HG03103 (cell line): ENCODE measurements around the gene FAF1.
"Not testable (repeated sequence)": the region's sequence is repeated elsewhere in the genome, so short reads cannot be mapped to it uniquely, and the experiment has no call there.

Experiments
- ATAC-seq: cut with Tn5 transposase; IDR thresholded peaks from one replicate; pipeline ENCODE4 v1.9.1; 2021; ENCODE audit warnings: low read depth; ENCODE audit not compliant: unreplicated experiment

The FAF1 gene

DNA sequence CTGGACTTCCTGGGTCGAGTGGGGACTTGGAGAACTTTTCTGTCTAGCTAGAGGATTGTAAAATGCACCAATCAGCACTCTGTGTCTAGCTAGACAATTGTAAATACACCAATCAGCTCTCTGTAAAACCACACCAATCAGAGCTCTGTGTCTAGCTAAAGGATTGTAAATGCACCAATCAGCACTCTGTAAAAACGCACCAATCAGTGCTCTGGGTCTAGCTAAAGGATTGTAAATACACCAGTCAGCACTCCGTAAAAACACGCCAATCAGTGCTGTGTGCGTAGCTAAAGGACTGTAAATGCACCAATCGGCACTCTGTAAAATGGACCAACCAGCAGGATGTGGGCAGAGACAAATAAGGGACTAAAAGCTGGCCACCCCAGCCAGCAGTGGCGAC is 243.6 kb downstream of the FAF1 start:
- ATAC-seq, result not testable (repeated sequence)

GRCh38 chr1:50710099-50710498 is 250.0 kb downstream of the FAF1 start:
- no peak for ATAC-seq

- no peak for ATAC-seq
Measured at GRCh38 chr1:50707824-50708223, 252.2 kb downstream of the FAF1 start.

DNA sequence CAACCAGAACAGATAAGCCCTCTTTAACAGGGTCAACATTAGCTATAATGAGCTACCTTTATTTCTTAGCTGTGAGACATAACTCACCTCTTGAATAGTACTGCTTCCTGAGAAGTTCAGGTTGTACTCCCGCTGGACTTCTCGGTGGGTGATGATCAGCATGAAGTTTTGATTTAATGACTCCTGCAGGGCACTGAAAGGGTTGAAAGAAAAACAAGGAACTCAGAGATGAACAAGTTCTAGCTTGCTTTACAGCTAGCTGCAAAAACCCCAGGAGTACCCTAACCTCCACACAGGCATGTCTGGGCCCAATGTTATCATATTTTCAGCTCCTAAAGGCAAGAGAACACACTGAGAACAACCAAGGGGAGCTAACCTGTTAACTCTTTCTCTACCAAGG is 254.4 kb downstream of the FAF1 start:
- ATAC-seq, result no peak

GRCh38 chr1:50705041-50705440 is 255.0 kb downstream of the FAF1 start:
- ATAC-seq, result no peak

- ATAC-seq, result no peak
Measured at GRCh38 chr1:50704126-50704525, 255.9 kb downstream of the FAF1 start.

DNA sequence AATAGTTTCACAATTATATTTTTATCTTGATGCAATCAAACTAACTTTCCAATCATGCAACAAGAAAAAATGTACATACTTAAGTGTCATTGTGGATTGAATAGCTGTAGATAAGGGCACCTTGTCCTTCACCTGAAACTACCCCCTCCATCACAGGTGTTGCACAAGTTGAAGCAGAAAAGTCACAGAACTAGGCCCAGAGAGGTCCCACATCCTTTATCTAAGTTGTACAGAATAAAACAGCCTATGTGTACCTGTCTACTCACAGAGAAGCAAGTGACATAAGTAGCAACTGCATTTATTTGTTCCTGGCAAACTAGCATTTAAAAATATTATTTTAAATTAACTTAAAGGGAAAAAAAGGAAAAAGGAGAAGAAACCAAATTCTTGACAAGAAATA is 256.8 kb downstream of the FAF1 start:
- no peak for ATAC-seq

GRCh38 chr1:50702395-50702794 is 257.7 kb downstream of the FAF1 start:
- ATAC-seq, result no peak

DNA sequence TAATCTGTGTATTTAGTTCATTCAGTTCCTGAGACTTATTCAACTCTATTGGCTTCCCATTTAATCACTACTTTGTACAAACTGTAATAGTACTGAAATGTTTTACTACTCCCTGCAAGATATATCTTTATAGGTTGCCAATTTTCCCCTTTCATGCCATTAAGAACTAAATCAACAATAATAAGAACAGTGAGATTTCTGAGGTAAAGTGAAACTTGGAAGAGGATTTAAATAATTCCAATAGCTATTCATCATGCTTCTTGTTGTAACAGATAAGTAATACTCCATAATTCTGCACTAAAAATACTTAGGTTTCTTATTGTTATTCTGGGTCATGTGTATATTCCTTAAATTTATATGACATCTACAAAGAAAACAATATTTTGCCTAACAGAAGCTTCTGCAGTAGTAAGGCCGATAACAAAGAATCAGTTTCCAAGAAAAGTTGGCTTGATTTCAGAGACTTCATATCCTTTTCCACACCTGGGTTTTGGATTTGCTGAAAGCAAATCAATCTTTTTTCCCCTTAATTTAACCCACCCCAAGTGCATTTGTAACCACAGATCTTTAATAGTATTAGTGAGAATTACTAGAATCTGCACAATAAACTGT is 258.3 kb downstream of the FAF1 start:
- no peak for ATAC-seq

- ATAC-seq, result no peak
Measured at GRCh38 chr1:50700621-50701020, 259.4 kb downstream of the FAF1 start.

DNA sequence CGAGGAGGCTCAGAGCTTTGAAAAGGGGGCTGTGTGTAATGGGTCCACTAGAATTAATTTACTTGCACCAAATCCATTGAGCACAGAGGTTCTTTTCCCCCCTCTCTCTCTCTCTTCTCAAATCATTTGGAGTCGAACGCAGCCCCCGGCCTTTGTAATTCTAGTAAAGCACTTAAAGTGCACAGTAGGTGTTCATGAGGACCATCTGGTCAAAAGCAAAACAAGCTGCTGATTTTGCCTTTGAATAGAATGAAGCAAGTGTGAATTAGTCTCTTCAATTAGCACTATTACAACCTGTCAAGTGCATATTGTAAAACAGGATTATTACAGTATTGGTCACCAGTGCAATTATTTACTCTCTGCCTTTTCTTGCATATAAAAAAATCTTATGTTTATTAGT is 259.9 kb downstream of the FAF1 start:
- no peak for ATAC-seq

DNA sequence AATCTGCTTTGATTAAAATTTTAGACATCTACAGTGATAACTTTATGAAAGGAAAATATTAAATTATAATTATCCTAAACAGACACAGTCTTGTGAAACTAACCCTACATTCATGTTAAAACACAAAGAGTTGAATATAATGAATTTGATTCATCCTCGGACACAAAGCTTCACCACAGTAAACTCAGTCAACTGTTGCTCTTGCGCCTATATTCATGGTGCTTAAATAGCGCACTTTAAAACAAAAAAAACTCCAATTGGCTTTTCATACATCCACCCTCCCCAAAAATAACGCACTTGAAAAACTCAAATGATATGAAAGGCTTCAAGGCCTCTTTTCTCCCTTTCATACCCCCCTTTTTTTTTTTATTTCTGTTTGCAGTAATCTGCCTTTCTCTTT is 260.3 kb downstream of the FAF1 start:
- ATAC-seq, result no peak

DNA sequence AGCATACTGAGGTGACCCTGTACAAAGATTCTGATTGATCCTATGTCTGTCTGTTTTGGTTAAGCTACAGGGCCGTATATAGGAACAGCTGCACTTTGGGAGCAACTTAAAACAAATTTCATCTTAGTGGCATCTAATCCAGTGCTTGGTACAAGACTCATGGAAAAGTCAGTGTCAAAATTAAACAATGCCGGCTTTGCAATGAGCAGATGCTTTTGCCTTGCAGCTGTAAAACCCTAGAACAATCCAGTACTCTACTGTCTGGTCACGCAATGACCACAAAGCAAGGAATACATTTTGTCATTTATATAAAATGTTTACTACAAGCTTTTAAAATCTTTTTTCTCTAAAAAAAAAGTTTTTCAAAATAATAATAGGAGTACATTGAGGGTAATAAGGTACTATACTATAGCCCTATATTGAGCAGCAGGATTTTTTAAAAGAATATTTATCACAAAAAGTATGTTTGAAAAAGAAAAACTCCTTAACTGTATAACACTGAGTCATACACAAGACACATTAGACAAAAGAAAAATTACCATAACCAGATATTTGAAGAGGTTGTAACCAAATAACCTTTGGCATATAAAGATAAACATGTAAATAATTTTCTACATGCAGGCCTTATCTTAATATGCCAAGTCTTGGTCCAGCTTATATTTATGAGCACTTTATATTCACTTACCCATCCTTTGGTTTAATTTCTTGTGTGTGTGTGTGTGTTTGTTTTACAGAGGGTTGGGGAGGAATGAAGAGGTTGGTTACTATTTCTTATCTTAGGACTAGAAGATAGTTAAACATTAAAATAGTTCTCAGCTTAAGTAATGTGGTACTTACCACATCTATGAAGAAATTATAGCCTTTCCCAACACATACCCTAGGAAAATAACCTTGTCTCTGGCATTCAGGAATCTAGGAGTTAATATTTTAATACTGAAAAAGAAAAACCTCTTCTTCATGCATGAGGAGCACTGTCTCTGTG is 262.3 kb downstream of the FAF1 start:
- ATAC-seq, result no peak

DNA sequence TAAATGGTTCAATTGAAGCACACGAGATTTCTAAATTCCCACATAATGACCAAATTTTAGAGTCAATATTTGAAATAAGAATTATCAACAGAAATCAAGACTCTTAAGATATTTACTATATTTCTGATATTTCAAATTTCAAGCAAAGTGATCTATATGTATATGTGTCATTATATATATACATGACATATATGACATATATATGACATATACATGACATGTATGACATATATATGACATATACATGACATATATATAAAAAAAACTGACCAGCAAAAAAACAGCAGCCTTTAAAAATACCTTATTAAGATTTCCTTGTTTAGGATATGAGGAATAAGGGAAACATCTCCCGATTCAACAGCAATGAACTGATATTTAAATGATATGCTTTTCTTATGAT is 266.2 kb downstream of the FAF1 start:
- ATAC-seq, result no peak

- ATAC-seq, result no peak
Measured at GRCh38 chr1:50684185-50684584, 275.9 kb downstream of the FAF1 start.

GRCh38 chr1:50681931-50682330 is 278.1 kb downstream of the FAF1 start:
- ATAC-seq, result no peak

DNA sequence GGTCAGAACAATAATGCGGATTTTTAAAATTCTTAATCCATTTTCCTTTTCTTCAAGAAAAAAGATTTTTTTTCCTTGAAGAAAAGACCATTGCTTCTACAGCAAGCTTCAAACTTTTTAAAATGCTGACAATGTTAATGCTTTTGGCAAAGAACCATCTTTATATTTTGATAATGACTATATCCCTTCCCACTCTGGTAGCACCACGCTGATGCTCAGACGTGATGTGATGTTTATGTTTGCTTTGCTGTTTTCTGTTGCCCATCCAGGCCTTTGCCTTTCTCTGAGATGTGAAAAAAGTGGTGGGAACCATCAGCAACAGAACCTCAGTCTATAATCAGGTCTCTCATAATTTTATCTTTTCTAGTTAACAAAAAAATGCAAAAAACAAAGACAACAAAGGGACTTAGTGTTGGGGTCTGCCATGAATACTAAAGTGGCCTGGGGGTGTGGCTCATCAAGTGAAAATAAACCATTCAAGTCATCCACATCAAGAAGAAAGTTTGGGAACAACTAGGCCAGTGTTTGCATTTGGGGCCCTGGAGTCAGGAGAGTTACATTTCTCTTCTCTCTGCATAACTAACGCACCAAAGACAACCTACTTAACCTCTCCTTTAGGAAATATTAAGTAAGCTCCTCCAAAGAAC is 292.2 kb downstream of the FAF1 start:
- ATAC-seq, result no peak

- no peak for ATAC-seq
Measured at GRCh38 chr1:50667272-50667671, 292.8 kb downstream of the FAF1 start.

- no peak for ATAC-seq
Measured at GRCh38 chr1:50666849-50667248, 293.2 kb downstream of the FAF1 start.

DNA sequence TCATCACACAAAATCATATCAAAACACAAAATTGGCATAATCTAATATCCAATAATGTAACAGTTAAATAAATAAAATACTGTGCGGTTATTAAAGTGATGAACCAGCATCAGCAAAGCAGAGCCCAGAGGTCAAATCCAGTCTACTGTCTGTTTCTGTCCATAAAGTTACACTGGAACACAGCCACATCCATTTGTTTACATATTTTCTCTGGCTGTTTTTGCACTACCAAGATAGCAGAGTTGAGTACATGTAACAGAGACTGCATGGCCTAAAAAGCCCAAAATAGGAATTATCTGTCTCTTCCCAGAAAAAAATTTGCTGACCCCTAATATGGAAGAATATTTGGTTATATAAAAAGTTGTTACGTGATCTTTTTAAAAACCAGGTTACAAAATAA is 294.7 kb downstream of the FAF1 start:
- no peak for ATAC-seq

- no peak for ATAC-seq
Measured at GRCh38 chr1:50661626-50662025, 298.4 kb downstream of the FAF1 start.
